GM12873 (cell line): ENCODE results near the gene UPF3A.

Experiments
- CTCF ChIP-seq: IDR thresholded peaks from 2 replicates; pipeline ENCODE4 v1.5.1; 2012; ENCODE audit warnings: low read depth, mild to moderate bottlenecking, moderate library complexity, low read length, control low read depth; ENCODE audit not compliant: insufficient read depth; ENCODE audit errors: missing control alignments

The UPF3A gene

GRCh38 chr13:114268344-114269280 lies 12.8 kb upstream of the UPF3A start:
- TF ChIP-seq CTCF = no peak

- no peak for TF ChIP-seq CTCF
These were observed 12.1 kb upstream of the UPF3A start for GRCh38 chr13:114269281-114269770.

- no peak for TF ChIP-seq CTCF
These were observed 8.4 kb upstream of the UPF3A start for GRCh38 chr13:114272977-114273376.

GRCh38 chr13:114275304-114275703 lies 6.1 kb upstream of the UPF3A start:
- TF ChIP-seq CTCF = no peak

GRCh38 chr13:114279146-114279545 lies 2.3 kb upstream of the UPF3A start:
- no peak for TF ChIP-seq CTCF

GRCh38 chr13:114279758-114280355 lies 1.5 kb upstream of the UPF3A start:
- no peak for TF ChIP-seq CTCF

GRCh38 chr13:114282041-114282670 lies 755 bp downstream of the UPF3A start:
- TF ChIP-seq CTCF = no peak
